Measurements from ENCODE around the gene CAPZA1.
A peak's percentile ranks its signal among the peaks of the same experiment; 100 is the strongest.

The CAPZA1 gene

GRCh38 chr1:112675728-112676381, 56.2 kb downstream of the CAPZA1 start:
- peak overlapping the region; percentile 76 for H3K4me3 Mint-ChIP-seq
- CTCF ChIA-PET, result interaction anchor here (1.0 to 3.8 kb wide), 6 partner anchors 15 to 285 kb away, joined by 3 to 17 read pairs (median 8); partner anchors contain the start of gene RHOC
- peaks cover 34% of the 10 kb centered on the region for H3K4me1 Mint-ChIP-seq
- H3K27me3 Mint-ChIP-seq, result peaks cover 5% of the 10 kb centered on the region
- H3K9me3 Mint-ChIP-seq, result no peaks in the 10 kb centered on the region
- H3K27ac Mint-ChIP-seq, result peak overlapping the region; percentile 79
- peaks cover 43% of the 10 kb centered on the region for H3K36me3 Mint-ChIP-seq
- DNase-seq, result no peak

GRCh38 chr1:112676543-112676942, 56.9 kb downstream of the CAPZA1 start:
- H3K27me3 Mint-ChIP-seq, result peaks cover 5% of the 10 kb centered on the region
- peak overlapping the region; percentile 76 for H3K4me3 Mint-ChIP-seq
- peaks cover 34% of the 10 kb centered on the region for H3K4me1 Mint-ChIP-seq
- H3K36me3 Mint-ChIP-seq, result peaks cover 38% of the 10 kb centered on the region
- no peak overlapping the region for H3K27ac Mint-ChIP-seq
- no peak for DNase-seq
- CTCF ChIA-PET, result interaction anchor here (1.2 kb wide), 1 partner anchor 285 kb away, joined by 3 read pairs; no protein-coding TSS in a partner anchor
- no peaks in the 10 kb centered on the region for H3K9me3 Mint-ChIP-seq

- Mint-ChIP-seq H3K27me3 (peaks cover 5% of the 10 kb centered on the region), H3K9me3 (no peaks in the 10 kb centered on the region), H3K36me3 (peaks cover 30% of the 10 kb centered on the region), H3K27ac (no peak overlapping the region), H3K4me3 (no peak overlapping the region), H3K4me1 (peaks cover 34% of the 10 kb centered on the region)
- no peak for DNase-seq
- CTCF ChIA-PET, result no interaction called here
Measured at GRCh38 chr1:112677501-112677900, 57.9 kb downstream of the CAPZA1 start.

- DNase-seq, result no peak
- CTCF ChIA-PET, result no interaction called here
- H3K4me3 Mint-ChIP-seq, result no peak overlapping the region
- peaks cover 24% of the 10 kb centered on the region for H3K36me3 Mint-ChIP-seq
- no peaks in the 10 kb centered on the region for H3K9me3 Mint-ChIP-seq
- no peak overlapping the region for H3K27ac Mint-ChIP-seq
- H3K27me3 Mint-ChIP-seq, result peaks cover 5% of the 10 kb centered on the region
- H3K4me1 Mint-ChIP-seq, result peaks cover 28% of the 10 kb centered on the region
Measured at GRCh38 chr1:112678605-112679004, 59.0 kb downstream of the CAPZA1 start.

GRCh38 chr1:112685913-112686312, 66.3 kb downstream of the CAPZA1 start:
- Mint-ChIP-seq H3K4me3 (no peak overlapping the region), H3K27ac (no peak overlapping the region), H3K36me3 (peaks cover 5% of the 10 kb centered on the region), H3K27me3 (no peaks in the 10 kb centered on the region), H3K4me1 (no peaks in the 10 kb centered on the region), H3K9me3 (no peaks in the 10 kb centered on the region)
- DNase-seq, result no peak
- CTCF ChIA-PET, result no interaction called here

- H3K4me1 Mint-ChIP-seq, result no peaks in the 10 kb centered on the region
Measured at GRCh38 chr1:112686417-112686816, 66.8 kb downstream of the CAPZA1 start.

GRCh38 chr1:112686835-112687234, 67.2 kb downstream of the CAPZA1 start:
- CTCF ChIA-PET, result no interaction called here
- Mint-ChIP-seq H3K9me3 (no peaks in the 10 kb centered on the region), H3K27ac (no peak overlapping the region), H3K4me3 (no peak overlapping the region), H3K4me1 (no peaks in the 10 kb centered on the region), H3K36me3 (peaks cover 8% of the 10 kb centered on the region), H3K27me3 (no peaks in the 10 kb centered on the region)
- no peak for DNase-seq

More at GRCh38 chr1:112686417-112686816, 66.8 kb downstream of the CAPZA1 start:
- H3K9me3 Mint-ChIP-seq, result no peaks in the 10 kb centered on the region
- no peak for DNase-seq
- no peak overlapping the region for H3K4me3 Mint-ChIP-seq
- CTCF ChIA-PET, result no interaction called here
- peaks cover 5% of the 10 kb centered on the region for H3K36me3 Mint-ChIP-seq
- H3K27ac Mint-ChIP-seq, result no peak overlapping the region
- H3K27me3 Mint-ChIP-seq, result no peaks in the 10 kb centered on the region

GRCh38 chr1:112687361-112687760, 67.7 kb downstream of the CAPZA1 start:
- CTCF ChIA-PET, result no interaction called here
- H3K9me3 Mint-ChIP-seq, result no peaks in the 10 kb centered on the region
- H3K36me3 Mint-ChIP-seq, result peaks cover 13% of the 10 kb centered on the region
- no peak overlapping the region for H3K27ac Mint-ChIP-seq
- no peaks in the 10 kb centered on the region for H3K4me1 Mint-ChIP-seq
- H3K4me3 Mint-ChIP-seq, result no peak overlapping the region
- no peaks in the 10 kb centered on the region for H3K27me3 Mint-ChIP-seq
- no peak for DNase-seq

- Mint-ChIP-seq H3K9me3 (no peaks in the 10 kb centered on the region), H3K4me1 (no peaks in the 10 kb centered on the region), H3K27ac (no peak overlapping the region), H3K4me3 (no peak overlapping the region), H3K36me3 (peaks cover 18% of the 10 kb centered on the region), H3K27me3 (no peaks in the 10 kb centered on the region)
- CTCF ChIA-PET, result no interaction called here
- DNase-seq, result no peak
Measured at GRCh38 chr1:112687785-112688496, 68.3 kb downstream of the CAPZA1 start.

GRCh38 chr1:112688781-112689193, 69.2 kb downstream of the CAPZA1 start:
- DNase-seq, result no peak
- Mint-ChIP-seq H3K27ac (no peak overlapping the region), H3K4me1 (no peaks in the 10 kb centered on the region), H3K36me3 (peaks cover 20% of the 10 kb centered on the region), H3K27me3 (no peaks in the 10 kb centered on the region), H3K9me3 (no peaks in the 10 kb centered on the region), H3K4me3 (no peak overlapping the region)
- CTCF ChIA-PET, result no interaction called here

GRCh38 chr1:112689196-112689841, 69.7 kb downstream of the CAPZA1 start:
- H3K4me1 Mint-ChIP-seq, result no peaks in the 10 kb centered on the region
- CTCF ChIA-PET, result no interaction called here

GRCh38 chr1:112689842-112690237, 70.2 kb downstream of the CAPZA1 start:
- Mint-ChIP-seq H3K4me3 (no peak overlapping the region), H3K4me1 (no peaks in the 10 kb centered on the region), H3K27ac (no peak overlapping the region), H3K27me3 (no peaks in the 10 kb centered on the region), H3K9me3 (no peaks in the 10 kb centered on the region), H3K36me3 (peaks cover 20% of the 10 kb centered on the region)
- no peak for DNase-seq
- CTCF ChIA-PET, result no interaction called here

More at GRCh38 chr1:112689196-112689841, 69.7 kb downstream of the CAPZA1 start:
- Mint-ChIP-seq H3K9me3 (no peaks in the 10 kb centered on the region), H3K4me3 (no peak overlapping the region), H3K27me3 (no peaks in the 10 kb centered on the region), H3K36me3 (peaks cover 20% of the 10 kb centered on the region), H3K27ac (no peak overlapping the region)
- DNase-seq, result no peak

GRCh38 chr1:112692681-112693080, 73.0 kb downstream of the CAPZA1 start:
- Mint-ChIP-seq H3K4me1 (no peaks in the 10 kb centered on the region), H3K36me3 (peaks cover 21% of the 10 kb centered on the region), H3K9me3 (no peaks in the 10 kb centered on the region), H3K27ac (no peak overlapping the region), H3K4me3 (no peak overlapping the region), H3K27me3 (no peaks in the 10 kb centered on the region)
- CTCF ChIA-PET, result interaction anchor here (0.9 kb wide), 1 partner anchor 302 kb away, joined by 3 read pairs; no protein-coding TSS in a partner anchor
- DNase-seq, result no peak

- no peaks in the 10 kb centered on the region for H3K9me3 Mint-ChIP-seq
- H3K4me1 Mint-ChIP-seq, result no peaks in the 10 kb centered on the region
- no peak overlapping the region for H3K4me3 Mint-ChIP-seq
- H3K36me3 Mint-ChIP-seq, result peaks cover 22% of the 10 kb centered on the region
- CTCF ChIA-PET, result no interaction called here
- H3K27me3 Mint-ChIP-seq, result no peaks in the 10 kb centered on the region
- H3K27ac Mint-ChIP-seq, result no peak overlapping the region
- DNase-seq, result no peak
Measured at GRCh38 chr1:112693821-112694220, 74.2 kb downstream of the CAPZA1 start.
